Liver (tissue), 9 donors: ENCODE data around the gene MVB12B. TPM values are rescaled to one million over a fixed set of nuclear protein-coding genes. Genes with fewer than 3 reads are reported as not detected.

ENCODE experiments used
- DNase-seq: peaks from one replicate; pipeline ENCODE4 v3.0.0-alpha.2; 2017; ENCODE audit warnings: low spot score
- H3K27ac ChIP-seq, 2 donors: one replicate each; pipeline ENCODE4 v1.7.0; 2013; ENCODE audit warnings: inconsistent platforms in 2 of 2, low read length in 2 of 2, control low read depth in 1 of 2, low read depth in 1 of 2, mild to moderate bottlenecking in 1 of 2
- H3K27me3 ChIP-seq, 4 donors: one replicate each; pipeline versions ENCODE4 v1.6.1 to v1.7.0; 2013; ENCODE audit warnings: low read length in 3 of 4, inconsistent platforms in 1 of 4, mild to moderate bottlenecking in 1 of 4, moderate library complexity in 1 of 4; ENCODE audit not compliant: control insufficient read depth in 4 of 4, insufficient read depth in 4 of 4
- H3K36me3 ChIP-seq, 4 donors: one replicate each; pipeline versions ENCODE4 v1.6.1 to v1.7.0; 2013; ENCODE audit warnings: low read length in 3 of 4, mild to moderate bottlenecking in 3 of 4, low read depth in 1 of 4, moderate library complexity in 1 of 4; ENCODE audit not compliant: control insufficient read depth in 4 of 4, insufficient read depth in 3 of 4
- H3K4me1 ChIP-seq, 4 donors: one replicate each; pipeline versions ENCODE4 v1.6.1 to v1.7.0; 2013; ENCODE audit warnings: low read length in 3 of 4, mild to moderate bottlenecking in 3 of 4, moderate library complexity in 1 of 4; ENCODE audit not compliant: control insufficient read depth in 4 of 4, insufficient read depth in 4 of 4
- H3K4me3 ChIP-seq, 3 donors: one replicate each; pipeline versions ENCODE4 v1.6.1 to v1.7.0; 2013; ENCODE audit warnings: low read length in 3 of 3, control low read depth in 1 of 3, low read depth in 1 of 3, mild to moderate bottlenecking in 1 of 3
- H3K9ac ChIP-seq, 2 donors: one replicate each; pipeline ENCODE4 v1.7.0; 2013; ENCODE audit warnings: low read length in 2 of 2, mild to moderate bottlenecking in 2 of 2, moderate library complexity in 2 of 2, control low read depth in 1 of 2, low read depth in 1 of 2
- H3K9me3 ChIP-seq, 4 donors: one replicate each; pipeline versions ENCODE4 v1.6.1 to v1.7.0; 2013; ENCODE audit warnings: low read length in 3 of 4; ENCODE audit not compliant: control insufficient read depth in 4 of 4
- EGR1 ChIP-seq, 2 donors: IDR thresholded peaks; 2 replicates each; pipeline ENCODE4 v1.6.1; 2016 to 2018; ENCODE audit warnings: antibody characterized with exemption in 2 of 2, low read depth in 2 of 2
- FOXA1 ChIP-seq: IDR thresholded peaks from 2 replicates; pipeline ENCODE4 v1.6.1; 2016; ENCODE audit warnings: antibody characterized with exemption
- FOXA2 ChIP-seq: IDR thresholded peaks from 2 replicates; pipeline ENCODE4 v1.6.1; 2016; ENCODE audit warnings: antibody characterized with exemption
- GABPA ChIP-seq, 2 donors: IDR thresholded peaks in 1 of 2; conservative IDR thresholded peaks in 1 of 2; 2 replicates each; pipeline ENCODE4 v1.6.1; 2016; ENCODE audit warnings: antibody characterized with exemption in 2 of 2, mild to moderate bottlenecking in 1 of 2, moderate library complexity in 1 of 2
- HNF4A ChIP-seq, 2 donors: conservative IDR thresholded peaks; 2 replicates each; pipeline ENCODE4 v1.6.1; 2016; ENCODE audit warnings: antibody characterized with exemption in 2 of 2, mild to moderate bottlenecking in 2 of 2
- HNF4G ChIP-seq: IDR thresholded peaks from 2 replicates; pipeline ENCODE4 v1.6.1; 2016; ENCODE audit warnings: antibody characterized with exemption
- JUND ChIP-seq, 2 donors: IDR thresholded peaks; 2 replicates each; pipeline ENCODE4 v1.6.1; 2016; ENCODE audit warnings: antibody characterized with exemption in 2 of 2
- NR2F2 ChIP-seq: IDR thresholded peaks from 2 replicates; pipeline ENCODE4 v1.6.1; 2016; ENCODE audit warnings: antibody characterized with exemption
- RAD21 ChIP-seq, 2 donors: IDR thresholded peaks; 2 replicates each; pipeline ENCODE4 v1.6.1; 2016; ENCODE audit warnings: antibody characterized with exemption in 2 of 2, mild to moderate bottlenecking in 2 of 2
- RXRA ChIP-seq, 2 donors: IDR thresholded peaks; 2 replicates each; pipeline ENCODE4 v1.6.1; 2017 to 2018; ENCODE audit warnings: antibody characterized with exemption in 2 of 2, mild to moderate bottlenecking in 1 of 2
- SP1 ChIP-seq: IDR thresholded peaks from 2 replicates; pipeline ENCODE4 v1.6.1; 2018; ENCODE audit warnings: antibody characterized with exemption, mild to moderate bottlenecking
- TAF1 ChIP-seq: conservative IDR thresholded peaks from 2 replicates; pipeline ENCODE4 v1.6.1; 2016; ENCODE audit warnings: antibody characterized with exemption, mild to moderate bottlenecking
- YY1 ChIP-seq: IDR thresholded peaks from 2 replicates; pipeline ENCODE4 v1.6.1; 2016; ENCODE audit warnings: antibody characterized with exemption, mild to moderate bottlenecking
- WGBS: extraction: QIAGEN DNeasy Blood & Tissue Kit; methylation state at CpG from one replicate; pipeline ENCODE4 v1.1.7; 2013; 5-methylcytosine and 5-hydroxymethylcytosine counted together
- polyA plus RNA-seq, 2 donors: library from polyadenylated mRNA; stranded (reverse) in 1 of 2; unstranded in 1 of 2; fragments of 200-250 nt in 1 of 2; fragments of >200 nt in 1 of 2; fragmentation: Nextera tagmentation in 1 of 2; extraction: Ambion mirVana in 1 of 2; gene quantifications; one replicate each; pipeline versions ENCODE4 v1.2.1 to v1.2.3, GENCODE V29; 2013 to 2015
- total RNA-seq, 2 donors: library from RNA; depleted of rRNA; stranded (reverse); fragments of >200 nt; gene quantifications; one replicate each; pipeline ENCODE4 v1.2.3, GENCODE V29; 2014
- TF ChIP-seq, protein P1 (sequence below): IDR thresholded peaks from 2 replicates; pipeline ENCODE4 v1.6.1; 2016; ENCODE audit warnings: antibody characterized with exemption, mild to moderate bottlenecking
- TF ChIP-seq, protein P2 (sequence below): IDR thresholded peaks from 2 replicates; pipeline ENCODE4 v1.6.1; 2016; ENCODE audit warnings: antibody characterized with exemption
- TF ChIP-seq, protein P3 (sequence below): IDR thresholded peaks from 2 replicates; pipeline ENCODE4 v1.6.1; 2016; ENCODE audit warnings: antibody characterized with exemption
- TF ChIP-seq, protein P4 (sequence below): IDR thresholded peaks from 2 replicates; pipeline ENCODE4 v1.6.1; 2016; ENCODE audit warnings: antibody characterized with exemption
- donor health status: healthy.
- donor health status: healthy.
- donor health status: healthy.
- donor health status: healthy.
- donor health status: healthy.

MVB12B gene
- total and polyA plus RNA-seq, 4 donors: 5.3 to 12.4 (median 8.4) TPM

DNA sequence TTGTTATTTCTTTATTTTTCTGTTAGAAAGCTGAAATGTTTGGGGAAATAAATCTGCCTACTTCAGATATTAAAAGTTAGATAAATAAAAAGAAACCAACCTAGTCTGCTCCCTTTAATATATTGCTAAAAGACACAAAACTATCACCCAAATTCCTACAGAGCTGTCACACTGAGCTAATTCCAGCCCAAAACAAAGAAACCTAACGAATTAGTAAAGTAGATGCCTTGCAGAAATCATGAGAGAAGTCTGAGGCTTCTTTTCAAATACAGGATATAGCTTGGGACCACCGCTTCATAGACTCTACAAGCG lies 164.9 kb downstream of the MVB12B start:
- H3K36me3 ChIP-seq: no peaks in the 10 kb centered on the region
- no peak overlapping the region for H3K9ac ChIP-seq
- 69% methylated on average over 3 of the region's 3 CpGs for WGBS
- H3K27ac ChIP-seq: no peak overlapping the region
- H3K9me3 ChIP-seq: no peaks in the 10 kb centered on the region
- no peaks in the 10 kb centered on the region for H3K27me3 ChIP-seq
- TF ChIP-seq FOXA2 (no peak), YY1 (no peak), RAD21 (IDR thresholded peaks at IDR 0.05) (no peak), TAF1 (no peak)
- H3K4me1 ChIP-seq: no peaks in the 10 kb centered on the region
- H3K4me3 ChIP-seq: no peak overlapping the region
- DNase-seq: no peak

DNA sequence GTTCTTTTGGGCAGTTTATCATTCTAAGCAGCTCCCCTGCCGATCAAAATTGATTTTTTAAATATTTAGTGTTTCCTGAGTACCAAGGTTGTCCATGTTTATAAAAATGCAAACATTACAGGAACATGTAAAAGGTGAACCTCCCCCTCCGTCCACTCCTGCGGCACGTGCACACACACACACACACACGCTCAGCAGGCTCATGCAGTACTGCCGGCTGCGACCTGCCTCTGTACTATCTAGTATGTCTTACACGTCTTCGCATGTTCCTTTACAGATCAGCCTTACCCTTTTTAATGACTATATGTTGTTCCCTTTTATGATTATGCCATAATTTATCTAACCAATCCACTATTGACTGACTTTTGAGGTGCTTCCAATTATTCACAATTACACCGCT lies 165.3 kb downstream of the MVB12B start:
- Histone ChIP-seq H3K36me3 (no peaks in the 10 kb centered on the region), H3K27me3 (no peaks in the 10 kb centered on the region), H3K9ac (no peak overlapping the region), H3K4me3 (no peak overlapping the region), H3K4me1 (no peaks in the 10 kb centered on the region), H3K27ac (no peak overlapping the region), H3K9me3 (no peaks in the 10 kb centered on the region)
- no peak for TF ChIP-seq GABPA (IDR thresholded peaks at IDR 0.05 in 1 of 2, conservative IDR thresholded peaks at IDR 0.05 in 1 of 2)
- TF ChIP-seq SP1: no peak
- TF ChIP-seq JUND (IDR thresholded peaks at IDR 0.05): no peak
- TF ChIP-seq RAD21 (IDR thresholded peaks at IDR 0.05): no peak
- no peak for TF ChIP-seq HNF4G
- TF ChIP-seq, protein P1, sequence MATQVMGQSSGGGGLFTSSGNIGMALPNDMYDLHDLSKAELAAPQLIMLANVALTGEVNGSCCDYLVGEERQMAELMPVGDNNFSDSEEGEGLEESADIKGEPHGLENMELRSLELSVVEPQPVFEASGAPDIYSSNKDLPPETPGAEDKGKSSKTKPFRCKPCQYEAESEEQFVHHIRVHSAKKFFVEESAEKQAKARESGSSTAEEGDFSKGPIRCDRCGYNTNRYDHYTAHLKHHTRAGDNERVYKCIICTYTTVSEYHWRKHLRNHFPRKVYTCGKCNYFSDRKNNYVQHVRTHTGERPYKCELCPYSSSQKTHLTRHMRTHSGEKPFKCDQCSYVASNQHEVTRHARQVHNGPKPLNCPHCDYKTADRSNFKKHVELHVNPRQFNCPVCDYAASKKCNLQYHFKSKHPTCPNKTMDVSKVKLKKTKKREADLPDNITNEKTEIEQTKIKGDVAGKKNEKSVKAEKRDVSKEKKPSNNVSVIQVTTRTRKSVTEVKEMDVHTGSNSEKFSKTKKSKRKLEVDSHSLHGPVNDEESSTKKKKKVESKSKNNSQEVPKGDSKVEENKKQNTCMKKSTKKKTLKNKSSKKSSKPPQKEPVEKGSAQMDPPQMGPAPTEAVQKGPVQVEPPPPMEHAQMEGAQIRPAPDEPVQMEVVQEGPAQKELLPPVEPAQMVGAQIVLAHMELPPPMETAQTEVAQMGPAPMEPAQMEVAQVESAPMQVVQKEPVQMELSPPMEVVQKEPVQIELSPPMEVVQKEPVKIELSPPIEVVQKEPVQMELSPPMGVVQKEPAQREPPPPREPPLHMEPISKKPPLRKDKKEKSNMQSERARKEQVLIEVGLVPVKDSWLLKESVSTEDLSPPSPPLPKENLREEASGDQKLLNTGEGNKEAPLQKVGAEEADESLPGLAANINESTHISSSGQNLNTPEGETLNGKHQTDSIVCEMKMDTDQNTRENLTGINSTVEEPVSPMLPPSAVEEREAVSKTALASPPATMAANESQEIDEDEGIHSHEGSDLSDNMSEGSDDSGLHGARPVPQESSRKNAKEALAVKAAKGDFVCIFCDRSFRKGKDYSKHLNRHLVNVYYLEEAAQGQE: no peak
- TF ChIP-seq, protein P2, sequence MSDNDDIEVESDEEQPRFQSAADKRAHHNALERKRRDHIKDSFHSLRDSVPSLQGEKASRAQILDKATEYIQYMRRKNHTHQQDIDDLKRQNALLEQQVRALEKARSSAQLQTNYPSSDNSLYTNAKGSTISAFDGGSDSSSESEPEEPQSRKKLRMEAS: no peak
- TF ChIP-seq FOXA2: no peak
- no peak for TF ChIP-seq FOXA1
- TF ChIP-seq HNF4A (conservative IDR thresholded peaks at IDR 0.05): no peak
- TF ChIP-seq RXRA (IDR thresholded peaks at IDR 0.05): no peak
- TF ChIP-seq YY1: no peak
- TF ChIP-seq EGR1 (IDR thresholded peaks at IDR 0.05; ENCODE audit: low read depth in 2 of 2): no peak
- TF ChIP-seq, protein P3, sequence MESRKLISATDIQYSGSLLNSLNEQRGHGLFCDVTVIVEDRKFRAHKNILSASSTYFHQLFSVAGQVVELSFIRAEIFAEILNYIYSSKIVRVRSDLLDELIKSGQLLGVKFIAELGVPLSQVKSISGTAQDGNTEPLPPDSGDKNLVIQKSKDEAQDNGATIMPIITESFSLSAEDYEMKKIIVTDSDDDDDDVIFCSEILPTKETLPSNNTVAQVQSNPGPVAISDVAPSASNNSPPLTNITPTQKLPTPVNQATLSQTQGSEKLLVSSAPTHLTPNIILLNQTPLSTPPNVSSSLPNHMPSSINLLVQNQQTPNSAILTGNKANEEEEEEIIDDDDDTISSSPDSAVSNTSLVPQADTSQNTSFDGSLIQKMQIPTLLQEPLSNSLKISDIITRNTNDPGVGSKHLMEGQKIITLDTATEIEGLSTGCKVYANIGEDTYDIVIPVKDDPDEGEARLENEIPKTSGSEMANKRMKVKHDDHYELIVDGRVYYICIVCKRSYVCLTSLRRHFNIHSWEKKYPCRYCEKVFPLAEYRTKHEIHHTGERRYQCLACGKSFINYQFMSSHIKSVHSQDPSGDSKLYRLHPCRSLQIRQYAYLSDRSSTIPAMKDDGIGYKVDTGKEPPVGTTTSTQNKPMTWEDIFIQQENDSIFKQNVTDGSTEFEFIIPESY: no peak
- TF ChIP-seq NR2F2: no peak
- TF ChIP-seq, protein P4, sequence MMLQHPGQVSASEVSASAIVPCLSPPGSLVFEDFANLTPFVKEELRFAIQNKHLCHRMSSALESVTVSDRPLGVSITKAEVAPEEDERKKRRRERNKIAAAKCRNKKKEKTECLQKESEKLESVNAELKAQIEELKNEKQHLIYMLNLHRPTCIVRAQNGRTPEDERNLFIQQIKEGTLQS: no peak
- 82% methylated on average over 10 of the region's 10 CpGs for WGBS
- no peak for DNase-seq
